Dermis blood vessel endothelial cell (primary cell): Measurements from ENCODE around the gene LEFTY1. TPM values are rescaled to one million over a fixed set of nuclear protein-coding genes. Genes with fewer than 3 reads are reported as not detected.

Source experiments
- DNase-seq: peaks from one replicate; pipeline ENCODE4 v3.0.0; 2010
- total RNA-seq: library from RNA; depleted of rRNA; stranded (reverse); fragments of >200 nt; gene quantifications from 2 replicates; pipeline ENCODE4 v1.2.3, GENCODE V29; 2014

LEFTY1 gene
- total RNA-seq, 1 donor from 2014 or later, result not detected

DNA sequence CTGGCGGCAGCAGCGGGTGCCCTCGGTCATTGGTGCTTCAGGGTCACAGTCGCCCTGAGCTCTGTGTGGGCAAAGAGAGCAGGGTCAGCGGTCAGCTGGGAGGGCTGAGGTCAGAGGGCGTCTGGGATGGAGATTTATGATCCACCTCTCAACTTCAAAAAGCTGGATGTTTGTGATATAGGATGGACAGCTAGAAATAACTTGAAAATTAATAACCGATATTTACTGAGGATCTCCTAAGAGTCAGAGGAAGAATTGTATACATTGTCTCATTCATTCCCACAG, 2.0 kb downstream of the LEFTY1 start:
- DNase-seq, result no peak

DNA sequence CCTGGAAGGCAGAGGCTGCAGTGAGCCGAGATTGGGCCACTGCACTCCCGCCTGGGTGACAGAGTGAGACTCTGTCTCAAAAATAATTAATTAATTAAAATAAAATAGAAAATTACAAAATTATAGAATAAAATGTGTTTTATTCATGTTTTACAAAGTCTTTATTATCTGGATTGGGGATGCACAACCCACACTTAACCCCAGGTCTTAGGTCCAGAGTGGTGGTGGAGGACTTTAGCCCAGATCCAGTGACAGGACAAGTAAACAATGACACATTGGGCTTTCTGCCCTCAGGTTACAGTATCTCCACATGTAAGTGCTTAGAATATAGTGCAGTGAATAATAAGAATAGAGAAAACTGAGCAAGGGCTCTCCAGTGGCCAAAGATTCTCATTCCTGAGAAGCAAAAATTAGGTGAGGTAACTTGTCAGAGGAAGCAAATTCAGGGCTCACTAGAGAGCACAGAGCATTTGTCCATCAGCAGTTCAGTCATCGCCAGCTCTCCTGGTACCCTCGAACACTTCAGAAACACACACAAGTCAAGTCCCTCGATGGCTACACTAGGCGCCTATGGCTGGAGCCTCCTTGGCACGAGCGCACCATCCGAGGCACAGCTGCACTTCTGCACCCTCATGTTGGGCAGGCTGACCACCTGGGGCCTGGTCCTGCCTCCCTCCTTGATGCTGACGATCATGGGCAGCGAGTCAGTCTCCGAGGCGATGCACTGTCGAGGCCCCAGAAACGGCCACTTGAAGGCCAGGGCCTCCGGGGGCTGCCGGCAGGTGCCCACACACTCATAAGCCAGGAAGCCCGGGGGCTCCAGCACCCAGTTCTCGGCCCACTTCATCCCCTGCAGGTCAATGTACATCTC, 2.6 kb downstream of the LEFTY1 start:
- no peak for DNase-seq

DNA sequence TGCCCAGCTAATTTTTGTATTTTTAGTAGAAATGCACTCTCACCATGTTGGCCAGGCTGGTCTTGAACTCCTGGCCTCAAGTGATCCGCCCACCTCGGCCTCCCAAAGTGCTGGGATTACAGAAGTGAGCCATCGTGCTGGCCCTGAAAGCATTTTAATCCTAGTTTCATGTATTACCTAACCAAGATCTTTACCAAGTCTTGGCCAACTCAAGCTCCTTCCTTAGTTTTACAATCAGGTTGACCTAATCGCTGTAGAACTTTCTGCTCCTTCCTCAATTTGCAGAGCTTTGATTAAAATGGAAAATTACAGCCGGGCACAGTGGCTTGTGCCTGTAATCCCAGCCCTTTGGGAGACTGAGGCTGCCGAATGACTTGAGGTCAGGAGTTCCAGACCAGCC, 3.6 kb downstream of the LEFTY1 start:
- no peak for DNase-seq

DNA sequence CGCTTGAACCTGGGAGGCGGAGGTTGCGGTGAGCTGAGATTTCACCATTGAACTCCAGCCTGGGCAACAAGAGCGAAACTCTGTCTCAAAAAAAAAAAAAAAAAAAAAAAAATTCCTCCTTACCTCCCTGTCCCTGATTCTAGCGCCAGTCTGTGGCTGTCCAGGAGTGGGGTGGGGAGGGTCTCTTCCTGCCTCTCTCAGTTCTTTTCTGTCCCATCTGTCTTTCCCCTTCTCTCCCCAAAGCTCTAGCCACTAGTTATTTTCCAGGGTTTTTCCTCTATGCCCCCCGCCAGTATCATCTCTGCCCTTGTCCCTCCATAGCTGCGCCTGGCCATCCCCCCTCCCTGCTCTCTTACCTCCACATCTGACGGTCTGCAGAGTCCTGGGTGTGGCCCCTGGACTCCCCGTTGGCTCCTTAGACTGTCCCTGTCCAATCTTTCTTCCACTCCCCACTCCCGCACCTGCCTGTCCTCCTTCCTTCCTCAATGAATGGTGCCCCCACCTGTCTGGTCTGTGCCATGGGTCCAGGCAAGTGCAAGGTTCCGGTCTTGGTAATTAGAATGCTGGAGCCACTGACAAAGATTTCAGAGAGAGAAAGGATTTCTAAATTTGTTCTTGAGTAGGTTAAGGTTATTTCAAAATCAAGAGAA, 5.2 kb downstream of the LEFTY1 start:
- DNase-seq, result no peak

DNA sequence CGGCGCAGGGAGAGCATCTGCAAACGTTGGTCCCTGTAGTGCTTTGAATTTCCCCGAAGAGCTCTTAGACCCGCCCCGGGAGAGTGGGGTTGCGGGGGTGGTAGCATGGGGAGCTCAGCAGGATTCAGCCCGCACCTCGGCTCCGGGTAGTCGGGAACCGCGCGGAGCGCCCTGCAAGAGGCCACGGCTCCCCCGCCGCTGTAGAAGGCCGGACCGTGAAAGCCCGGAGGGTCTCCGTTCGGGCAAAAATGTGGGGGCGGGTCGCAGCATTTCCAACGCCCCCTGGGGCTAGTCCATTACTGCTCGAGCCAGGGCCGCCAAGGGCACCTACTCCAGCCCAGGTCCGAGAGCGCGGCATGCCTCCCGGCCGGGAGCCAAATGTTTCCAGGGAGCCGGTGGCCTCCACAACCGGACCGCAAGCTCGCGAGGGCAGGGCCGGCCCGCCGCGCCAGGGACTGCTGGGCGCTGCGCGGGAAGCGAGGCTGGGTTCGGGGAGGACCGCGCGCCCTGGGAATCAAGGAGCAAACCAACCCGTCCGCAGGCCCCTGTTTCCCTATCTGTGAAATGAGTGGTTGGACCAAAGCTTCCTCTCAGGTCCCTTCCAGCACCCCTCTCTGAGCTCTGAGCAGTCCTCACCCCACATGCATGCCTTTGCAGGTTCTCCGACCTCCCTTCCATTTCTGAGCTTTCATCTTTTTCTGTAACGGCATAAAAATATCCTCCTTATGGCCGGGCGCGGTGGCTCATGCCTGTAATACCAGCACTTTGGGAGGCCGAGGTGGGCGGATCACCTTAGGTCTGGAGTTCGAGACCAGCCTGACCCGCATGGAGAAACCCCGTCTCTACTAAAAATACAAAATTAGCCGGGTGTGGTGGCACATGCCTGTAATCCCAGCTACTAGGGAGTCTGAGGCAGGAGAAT, 6.0 kb downstream of the LEFTY1 start:
- peak; percentile 65 for DNase-seq

DNA sequence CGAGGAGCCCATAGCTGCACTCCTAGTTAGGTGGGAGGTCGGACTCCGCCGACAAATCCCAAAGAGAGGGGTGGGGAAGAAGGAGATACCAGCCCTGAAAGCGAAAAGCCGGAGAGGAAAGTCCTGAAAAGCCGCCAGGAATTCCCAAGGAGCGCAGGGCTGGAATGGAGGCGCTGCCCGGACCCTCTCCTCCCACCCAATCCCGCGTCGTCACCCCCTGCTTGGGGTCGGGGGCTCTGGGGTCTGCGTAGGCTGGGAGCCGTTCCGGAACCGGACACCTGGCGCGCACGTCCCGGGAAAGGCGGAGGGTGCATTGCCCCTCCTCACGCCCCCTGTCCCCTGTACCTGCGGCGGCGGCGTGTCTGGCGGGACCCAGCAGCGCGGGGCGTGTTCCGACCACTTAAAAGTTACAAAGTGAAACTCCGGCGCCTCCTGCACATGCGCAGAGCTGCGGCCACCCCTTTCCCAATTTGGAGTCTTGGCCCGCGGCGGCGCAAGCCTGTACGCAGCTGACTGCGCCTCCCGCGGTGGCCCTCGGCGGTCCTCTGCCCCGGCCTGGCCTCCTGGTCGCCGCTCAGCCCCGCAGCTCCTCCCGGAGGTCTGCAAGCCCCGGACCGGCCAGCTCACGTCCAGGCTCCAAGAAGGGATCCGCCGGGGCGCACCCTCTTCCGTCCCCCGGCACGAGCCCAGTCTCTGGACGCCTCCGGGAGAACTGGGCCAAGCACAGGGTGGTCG, 6.8 kb downstream of the LEFTY1 start, which contains the start of gene TMEM63A:
TSS of gene TMEM63A (minus strand) at position 422 of the 735 bp plus-strand sequence. CDS start 4,800 bp downstream, outside the sequence.
- peak; percentile 89 for DNase-seq

DNA sequence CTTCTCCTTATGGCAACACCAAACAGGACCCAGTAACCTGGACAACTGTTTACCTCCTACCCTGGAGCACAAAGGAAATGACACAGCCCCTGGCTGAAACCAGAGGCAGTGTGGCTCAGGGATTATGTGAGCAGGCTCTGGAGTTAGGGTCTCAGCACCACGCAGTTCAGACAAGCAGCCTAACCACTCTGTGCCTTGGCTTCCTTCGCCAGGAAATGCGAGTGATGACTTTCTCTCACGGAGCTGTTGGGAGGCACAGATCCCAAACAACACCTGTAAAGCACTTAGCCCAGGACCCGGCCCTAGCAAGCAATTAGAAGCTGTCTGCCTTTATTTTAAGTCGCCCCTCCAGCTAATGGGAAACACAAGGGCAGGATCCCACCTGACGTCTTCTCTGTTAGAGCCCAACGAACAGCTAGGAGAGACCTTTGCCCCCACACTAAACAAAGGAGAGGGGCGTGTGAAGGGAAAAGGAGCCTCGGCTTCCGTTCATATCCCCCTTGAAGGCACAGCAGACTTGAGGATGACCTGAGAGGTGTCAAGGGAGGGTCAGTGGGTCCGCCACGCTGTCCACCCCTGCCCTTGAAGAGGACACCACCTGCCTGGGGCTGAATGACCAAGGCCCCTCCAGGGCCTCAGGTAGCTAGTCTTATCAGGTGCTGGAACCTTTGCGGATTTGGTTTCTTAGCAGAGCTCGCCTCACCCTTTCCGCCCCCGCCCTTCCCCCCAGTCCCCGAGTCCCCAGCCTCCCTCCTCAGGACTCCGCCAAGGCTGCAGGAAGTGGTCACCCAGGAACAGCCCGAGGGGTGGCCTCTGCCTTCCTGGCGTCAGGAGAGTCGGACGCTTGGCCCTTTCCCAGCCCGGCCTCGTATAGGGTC, 7.6 kb downstream of the LEFTY1 start:
- DNase-seq, result peak; percentile 79

DNA sequence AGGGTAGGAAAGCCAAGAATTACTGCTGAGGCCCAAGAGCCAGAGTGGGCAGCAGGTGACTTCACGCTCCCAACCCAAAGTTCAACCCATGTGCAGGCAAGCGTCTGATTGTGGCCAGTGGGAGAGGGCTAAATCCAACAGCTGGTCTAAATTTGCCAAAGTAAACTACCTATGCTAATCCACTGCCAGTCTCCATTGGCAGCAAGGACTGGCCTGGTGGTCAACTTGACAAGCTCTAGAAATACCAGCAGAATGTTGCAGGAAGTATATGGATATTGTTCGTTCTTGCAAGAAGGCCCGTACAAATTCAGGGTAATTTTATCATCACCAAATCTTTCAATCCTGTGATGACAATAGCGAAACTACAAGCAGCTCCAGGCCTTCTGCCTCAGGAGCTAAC, 8.3 kb downstream of the LEFTY1 start:
- DNase-seq, result no peak

DNA sequence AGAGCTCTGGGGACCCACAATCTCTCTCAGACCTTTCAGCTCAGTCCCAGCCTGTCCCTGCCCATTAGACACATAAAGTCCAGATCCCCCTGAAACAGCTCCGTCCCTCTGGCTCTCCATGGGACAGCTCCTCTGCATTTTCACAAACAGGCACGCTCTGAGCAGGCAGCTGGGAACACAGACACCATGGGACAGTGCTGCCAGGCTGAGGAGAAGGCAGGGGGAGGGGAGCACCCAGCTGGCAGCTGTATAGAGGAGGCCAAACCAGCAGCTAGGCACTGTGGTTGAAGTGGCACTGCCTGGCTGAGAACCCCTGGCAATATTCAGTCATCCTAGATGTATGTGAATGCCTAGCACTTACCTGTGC, 8.7 kb downstream of the LEFTY1 start:
- no peak for DNase-seq

DNA sequence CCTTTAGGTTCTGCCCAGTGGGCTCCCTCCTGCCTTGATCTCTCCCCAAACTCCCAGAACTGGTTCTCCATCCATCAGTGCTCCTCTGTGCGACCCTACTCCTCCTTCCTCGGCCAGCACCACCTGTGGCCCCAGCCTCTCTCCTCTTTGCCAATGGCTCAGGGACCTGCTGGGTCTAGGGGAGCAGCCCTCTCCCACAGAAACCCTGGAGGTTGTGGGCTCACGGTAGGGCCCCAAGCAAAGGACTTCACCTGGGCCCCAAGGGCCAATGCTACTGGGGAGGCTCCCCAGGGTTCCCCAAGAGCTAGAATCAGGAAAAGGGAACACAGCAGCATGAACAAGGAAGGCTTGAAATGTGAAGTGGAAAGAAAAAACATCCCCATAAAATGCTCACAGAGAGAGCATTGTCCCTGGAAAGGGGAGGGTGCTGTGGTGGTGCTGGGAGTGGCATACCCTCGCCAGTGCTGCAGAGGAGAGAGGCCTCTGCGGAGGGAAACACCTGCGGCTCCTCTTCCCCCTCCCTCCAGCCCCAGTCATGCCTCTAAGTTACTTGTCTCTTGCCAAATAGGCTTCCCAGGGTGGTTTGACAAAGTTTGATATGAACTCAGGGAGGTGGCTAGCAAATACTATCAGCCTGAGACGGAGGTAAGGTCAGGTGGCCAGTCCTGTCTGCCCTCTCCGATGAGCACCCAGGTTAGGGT, 9.3 kb downstream of the LEFTY1 start:
- no peak for DNase-seq

DNA sequence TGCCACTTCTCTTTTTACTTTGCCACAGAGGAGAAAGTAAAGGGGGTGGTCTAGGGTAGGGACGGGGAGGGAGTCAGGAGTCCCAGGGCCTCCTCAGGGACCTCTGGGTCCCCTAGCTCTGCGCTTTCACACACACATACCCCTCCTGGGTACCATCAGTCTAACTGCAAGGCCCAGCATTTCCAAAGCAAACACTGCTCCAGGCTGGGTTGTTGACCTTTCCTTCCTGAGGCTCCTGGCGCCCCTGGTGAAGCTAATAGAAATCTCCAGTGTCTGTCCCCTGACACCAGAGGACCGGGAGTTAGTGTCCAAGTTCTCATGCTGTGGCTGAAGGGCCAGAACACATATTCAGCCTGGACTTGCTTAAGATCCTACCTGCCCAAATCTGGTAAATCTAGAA, 10.7 kb downstream of the LEFTY1 start:
- DNase-seq, result peak; percentile 17

DNA sequence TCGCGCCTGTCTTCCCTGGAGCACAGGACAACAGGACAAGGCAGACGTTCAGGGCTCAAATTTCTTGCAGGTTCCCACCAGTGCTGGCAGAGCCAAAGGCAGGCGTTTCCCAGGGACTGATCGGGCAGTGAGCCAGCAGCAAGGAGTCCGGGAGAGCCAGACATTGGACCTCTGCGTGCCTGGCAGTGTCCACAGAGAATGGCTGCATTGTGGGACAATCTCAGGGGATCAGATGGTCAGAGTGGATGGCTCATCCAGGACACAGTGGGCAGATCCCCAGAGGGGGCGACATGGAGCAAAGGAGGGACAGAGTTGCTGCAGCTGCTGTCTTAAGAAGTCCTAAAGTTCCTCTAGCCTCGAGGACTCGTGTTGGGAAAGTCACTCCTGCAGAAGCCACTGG, 11.4 kb downstream of the LEFTY1 start:
- DNase-seq, result peak; percentile 73

DNA sequence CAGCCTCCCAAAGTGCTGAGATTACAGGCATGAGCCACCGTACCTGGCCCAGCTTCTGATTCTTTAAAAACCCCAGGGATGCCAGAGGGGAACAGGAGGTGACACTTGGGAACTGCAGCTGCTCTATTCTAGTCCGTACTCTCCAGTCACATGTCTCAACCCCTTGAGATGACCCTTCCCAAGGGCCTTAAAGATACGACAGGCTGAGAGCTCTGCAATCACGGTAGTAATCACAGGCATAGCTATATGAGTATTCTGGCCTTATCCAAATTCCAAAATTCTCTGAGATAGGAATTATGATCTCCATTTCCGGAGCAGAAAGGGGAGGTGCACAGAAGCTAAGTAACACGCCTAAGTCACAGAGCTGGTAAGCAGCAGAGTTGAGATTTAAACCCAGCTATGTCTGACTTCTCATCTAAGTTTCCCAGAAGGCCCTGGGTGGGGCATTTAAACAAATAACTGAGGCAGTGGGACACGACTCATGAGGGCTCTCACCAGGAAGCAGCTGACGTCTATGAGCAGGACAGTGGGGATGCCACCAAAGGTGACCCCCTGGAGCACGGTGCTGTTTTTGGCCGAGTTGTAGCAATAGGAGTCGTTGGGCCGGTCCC, 11.9 kb downstream of the LEFTY1 start:
- no peak for DNase-seq

DNA sequence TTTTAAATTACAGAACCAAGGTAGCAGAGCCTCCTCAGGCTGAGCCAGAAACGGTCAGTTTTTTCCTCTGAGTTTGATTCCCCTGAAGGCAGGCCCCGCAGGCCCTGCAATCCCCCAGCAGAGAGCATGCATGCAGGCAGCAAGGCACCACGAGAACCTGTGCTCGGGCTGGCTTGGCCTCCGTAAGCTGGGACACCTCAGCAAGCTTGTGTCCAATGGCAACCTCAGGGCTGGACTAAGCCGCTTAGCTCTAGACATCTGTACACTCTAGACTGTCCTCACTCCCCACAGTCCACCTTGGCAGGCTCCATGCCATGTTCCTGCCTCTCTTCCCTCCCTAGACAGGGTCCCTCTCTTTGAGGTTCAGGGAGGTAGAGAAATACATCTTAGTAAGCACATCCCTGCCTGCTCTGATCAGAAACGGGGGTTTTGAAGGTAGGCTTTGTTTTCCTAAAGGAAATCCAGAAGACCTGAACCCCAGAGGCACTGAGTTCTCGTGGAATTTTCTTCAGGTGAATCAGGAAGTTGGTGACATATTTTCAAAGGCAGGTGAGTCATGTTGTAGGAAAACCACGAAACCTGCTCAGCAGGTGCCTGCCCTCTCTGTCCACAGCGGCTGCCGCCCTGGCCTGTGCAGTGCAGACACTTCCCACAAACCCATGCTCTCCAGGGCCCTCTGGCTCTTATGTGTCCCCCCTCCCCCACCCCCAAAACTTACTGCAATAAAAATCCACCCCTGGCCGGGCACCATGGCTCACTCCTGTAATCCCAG, 13.7 kb downstream of the LEFTY1 start:
- no peak for DNase-seq

DNA sequence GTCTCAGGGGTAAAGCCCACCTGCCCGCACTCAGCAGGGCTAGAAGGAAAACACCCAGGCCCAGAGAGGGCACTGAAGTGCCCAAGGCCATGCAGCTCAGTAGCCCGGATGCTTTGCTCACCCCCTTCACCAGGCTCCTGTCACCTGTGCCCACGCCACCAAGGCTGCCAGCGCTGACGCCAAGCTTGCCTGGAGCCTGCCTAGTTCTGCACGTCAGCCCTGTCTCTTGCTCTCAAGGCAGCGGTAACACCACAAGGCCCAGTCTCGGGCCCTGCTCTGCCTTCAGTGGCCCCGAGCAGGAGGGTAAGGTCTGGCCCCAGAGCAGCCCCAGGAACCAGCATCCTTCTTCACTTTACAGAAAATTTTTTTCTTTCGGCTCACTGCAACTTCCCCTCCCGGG, 14.5 kb downstream of the LEFTY1 start:
- no peak for DNase-seq

DNA sequence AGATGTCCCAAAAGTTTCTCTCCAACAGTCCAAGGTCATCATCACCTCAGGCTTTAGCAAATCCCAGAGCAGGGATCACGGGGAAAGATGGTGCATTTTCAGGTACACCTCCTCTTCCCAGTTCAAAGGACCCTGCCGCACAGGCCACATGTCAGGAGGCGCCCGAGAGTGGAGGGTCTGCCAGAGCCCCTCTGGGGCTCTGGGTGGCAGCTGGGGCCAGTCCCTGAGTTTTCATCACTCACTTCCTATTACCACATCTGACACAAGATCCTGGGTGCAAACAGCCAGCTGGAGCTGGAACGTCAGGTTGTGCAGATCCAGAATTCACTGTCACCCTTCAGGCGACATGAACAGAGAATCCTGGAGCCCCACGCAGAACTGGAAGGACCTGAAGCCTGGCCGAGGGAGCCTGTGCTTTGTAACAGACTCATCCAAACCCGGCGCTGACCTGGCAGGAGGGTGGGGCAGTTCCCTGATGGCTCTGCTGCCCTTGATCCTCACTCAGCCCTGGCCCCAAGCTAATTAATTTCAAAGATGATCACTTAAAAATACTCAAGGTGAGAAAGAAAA, 15.6 kb downstream of the LEFTY1 start:
- no peak for DNase-seq

DNA sequence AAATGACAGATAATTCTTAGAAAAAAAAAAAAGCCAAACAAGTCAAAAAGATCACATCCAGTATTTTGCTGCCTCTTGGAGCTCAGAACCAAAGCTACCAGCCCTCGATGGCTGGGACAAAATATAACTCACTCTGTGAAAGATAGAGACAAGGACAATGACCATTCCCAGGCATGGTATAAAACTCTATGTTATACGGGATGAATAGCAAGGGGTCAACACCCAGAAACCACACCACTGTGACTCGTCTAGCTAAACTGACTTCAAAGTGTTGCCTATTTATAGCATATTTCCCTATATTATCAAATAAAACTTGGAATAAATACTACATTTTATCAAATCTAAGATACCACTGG, 16.9 kb downstream of the LEFTY1 start:
- DNase-seq, result no peak

DNA sequence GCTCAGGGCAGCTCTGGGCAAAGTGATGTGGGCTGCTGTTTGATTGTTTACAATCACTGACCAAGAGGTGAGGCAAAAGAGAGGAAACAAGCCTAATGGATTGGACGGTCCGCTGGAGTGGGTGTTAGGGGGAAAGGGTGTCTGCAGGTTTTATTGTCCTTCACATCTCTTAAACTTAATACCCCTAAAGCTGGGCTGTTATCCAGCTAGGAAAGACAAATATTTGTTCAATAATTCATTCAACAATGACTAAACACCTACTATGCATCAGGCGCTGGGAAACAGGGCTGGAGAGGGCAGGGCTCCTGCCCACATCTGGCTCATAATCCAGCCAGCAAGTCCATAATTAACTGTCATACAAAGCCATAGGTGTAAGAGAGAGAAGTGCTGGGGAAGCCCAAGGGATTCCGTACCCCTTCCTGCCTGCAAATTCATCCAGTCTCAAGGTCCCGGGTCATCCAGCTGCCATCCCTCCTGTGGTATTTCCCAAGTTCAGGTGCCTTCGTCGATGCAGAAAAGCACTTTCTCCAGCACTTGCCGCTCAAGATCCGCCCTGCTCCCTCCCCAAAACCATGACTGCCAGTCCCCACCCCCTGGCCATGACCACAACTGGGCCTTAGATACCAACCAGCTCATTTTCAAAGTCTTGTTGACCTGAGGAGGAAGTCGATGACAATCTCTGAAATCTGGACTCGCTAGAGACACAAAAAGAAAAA, 17.4 kb downstream of the LEFTY1 start:
- DNase-seq, result no peak

DNA sequence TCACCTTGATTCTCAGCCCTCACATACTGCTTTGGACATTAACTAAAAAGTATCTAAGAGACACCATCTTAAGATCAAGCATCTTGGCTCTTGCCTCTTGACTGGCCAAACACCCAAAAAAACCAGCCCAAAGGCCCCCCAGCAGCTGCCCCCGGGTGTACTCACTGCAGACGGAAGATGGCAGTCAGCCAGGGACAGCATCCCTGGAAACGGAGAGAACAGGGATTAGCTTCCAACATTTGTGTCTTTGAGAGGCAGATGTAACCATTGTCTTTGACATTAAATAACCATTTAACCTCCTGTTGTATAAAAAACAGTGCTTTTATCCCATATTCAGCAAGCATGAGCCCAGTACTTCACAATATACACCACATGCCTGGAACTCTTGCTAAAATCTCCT, 18.0 kb downstream of the LEFTY1 start:
- no peak for DNase-seq
